Heart right ventricle (tissue), 16 donors: ENCODE data around the gene DNER. TPM values are rescaled to one million over a fixed set of nuclear protein-coding genes. Genes with fewer than 3 reads are reported as not detected.

Experiments
- ATAC-seq, 8 donors: fragments of 200-7000 bp; cut with Tn5 transposase; one replicate each; pipeline ENCODE4 v1.9.1; 2020; ENCODE audit warnings: mild to moderate bottlenecking in 8 of 8, moderate library complexity in 8 of 8, moderate number of reproducible peaks in 1 of 8
- DNase-seq, 2 donors: peaks; one replicate each; pipeline ENCODE4 v3.0.0-alpha.2; 2020
- H3K27ac ChIP-seq, 10 donors: fragments of 200-600 bp; sonication (generic) in 2 of 10; one replicate each; pipeline versions ENCODE4 v1.5.0 to v1.8.0; 2020 to 2022; ENCODE audit warnings: mild to moderate bottlenecking in 3 of 10
- H3K27me3 ChIP-seq, 7 donors: fragments of 200-600 bp; one replicate each; pipeline ENCODE4 v1.8.0; 2021 to 2022; ENCODE audit warnings: mild to moderate bottlenecking in 2 of 7
- H3K36me3 ChIP-seq, 9 donors: fragments of 200-600 bp; sonication (generic) in 1 of 9; one replicate each; pipeline versions ENCODE4 v1.5.0 to v1.8.0; 2020 to 2022; ENCODE audit warnings: mild to moderate bottlenecking in 2 of 9
- H3K4me1 ChIP-seq, 9 donors: fragments of 200-600 bp; sonication (generic) in 1 of 9; one replicate each; pipeline versions ENCODE4 v1.5.0 to v1.8.0; 2020 to 2022; ENCODE audit warnings: mild to moderate bottlenecking in 4 of 9
- H3K4me3 ChIP-seq, 10 donors: fragments of 200-600 bp; sonication (generic) in 2 of 10; one replicate each; pipeline versions ENCODE4 v1.5.0 to v1.8.0; 2020 to 2022; ENCODE audit warnings: mild to moderate bottlenecking in 7 of 10, moderate library complexity in 2 of 10
- H3K9me3 ChIP-seq, 11 donors: fragments of 200-600 bp in 10 of 11; sonication (generic) in 2 of 11; one replicate each; pipeline versions ENCODE4 v1.5.0 to v1.8.0; 2013 to 2022; ENCODE audit warnings: mild to moderate bottlenecking in 2 of 11, control low read depth in 1 of 11, moderate library complexity in 1 of 11
- WGBS, 2 donors: extraction: QIAGEN DNeasy Blood & Tissue Kit; methylation state at CpG; one replicate each; pipeline ENCODE4 v1.1.7; 2013; ENCODE audit warnings: inconsistent platforms in 1 of 2; 5-methylcytosine and 5-hydroxymethylcytosine counted together
- intact Hi-C, 10 donors: fragments of 100-400 bp; cut with DNase I; formaldehyde crosslinking; loops; one replicate each; pipeline versions ENCODE4 v1.11.1 to v1.14.2; 2022
- polyA plus RNA-seq, 2 donors: library from polyadenylated mRNA; stranded (reverse); fragments of 200-250 nt; gene quantifications; one replicate each; pipeline ENCODE4 v1.2.3, GENCODE V29; 2013
- total RNA-seq, 10 donors: library from RNA; stranded (reverse); fragmentation: NEBNext Ultra II Directional in 3 of 10; extraction: Animal tissue kit (Norgen Biotek cat#: 25700) in 3 of 10; gene quantifications; one replicate each; pipeline versions ENCODE4 v1.2.1 to v1.2.4, GENCODE V29; 2021 to 2023
- TF ChIP-seq, protein P1 (sequence below), 9 donors: fragments of 200-600 bp; sonication (generic) in 2 of 9; IDR thresholded peaks; one replicate each; pipeline versions ENCODE4 v1.5.0 to v1.8.0; 2021 to 2022; ENCODE audit warnings: antibody characterized with exemption in 9 of 9, mild to moderate bottlenecking in 5 of 9, moderate library complexity in 1 of 9
- donor health status: Arrhythmogenic right ventricular cardiomyopathy.
- donor health status: ischemic (EF 13 %, LVEDD 7.1; RV severe dilation, severe dysfunction).
- donor health status: healthy with polysubstance abuse.
- donor health status: DM: no; HTN: yes; CAD: no.
- donor health status: DM: no; HTN: no; CAD: no.
- donor health status: ischemic (EF 25% LVEDD 6.9; RV normal size, moderate dysfunction).
- donor health status: ischemic (EF 25% LVEDD 5.7; RV mildly dilated, moderate dysfunction).
- donor health status: healthy.
- donor health status: DM: yes; HTN: yes; CAD: no.
- donor health status: Ischemic cardiomyopathy.
- donor health status: ischemic (EF 35%, LVEDD 5.7; RV mildly dilated, moderate dysfunction).
- donor health status: nonischemic (EF 11% LVEDD 7.7; RV severe dilation, severe dysfunction).
- donor health status: DM: yes; HTN: yes; CAD: no.
- donor health status: PGD.
- donor health status: ischemic (EF 29% LVEDD 5.4; RV normal size, mild dysfunction).
- donor health status: nonischemic (EF 23%, LVEDD 6.1; RV moderate dilation, normal function).

DNER gene
- total and polyA plus RNA-seq, 12 donors: 0.13 to 1.8 (median 0.69) TPM; not detected in 2

DNA sequence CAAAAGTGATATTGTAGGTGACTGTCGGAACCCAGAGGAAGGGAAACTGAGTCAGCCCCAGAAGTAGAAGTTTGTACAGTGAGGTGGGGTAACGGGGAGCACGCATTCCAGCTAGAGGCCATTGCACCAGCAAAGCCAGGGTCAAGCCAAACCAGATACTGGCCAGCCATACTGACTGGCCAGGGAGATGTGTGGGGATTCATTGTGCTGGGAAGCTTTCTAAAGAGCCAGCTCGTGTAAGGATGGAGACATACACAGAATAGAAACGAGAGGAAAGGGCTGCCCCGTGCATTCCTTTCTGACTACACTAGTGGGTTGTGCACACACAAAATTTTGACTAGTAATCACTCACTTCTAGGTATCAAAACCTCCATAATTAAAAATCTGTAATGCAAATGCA is 268.0 kb downstream of the DNER start:
- no peaks in the 10 kb centered on the region for H3K9me3 ChIP-seq

DNA sequence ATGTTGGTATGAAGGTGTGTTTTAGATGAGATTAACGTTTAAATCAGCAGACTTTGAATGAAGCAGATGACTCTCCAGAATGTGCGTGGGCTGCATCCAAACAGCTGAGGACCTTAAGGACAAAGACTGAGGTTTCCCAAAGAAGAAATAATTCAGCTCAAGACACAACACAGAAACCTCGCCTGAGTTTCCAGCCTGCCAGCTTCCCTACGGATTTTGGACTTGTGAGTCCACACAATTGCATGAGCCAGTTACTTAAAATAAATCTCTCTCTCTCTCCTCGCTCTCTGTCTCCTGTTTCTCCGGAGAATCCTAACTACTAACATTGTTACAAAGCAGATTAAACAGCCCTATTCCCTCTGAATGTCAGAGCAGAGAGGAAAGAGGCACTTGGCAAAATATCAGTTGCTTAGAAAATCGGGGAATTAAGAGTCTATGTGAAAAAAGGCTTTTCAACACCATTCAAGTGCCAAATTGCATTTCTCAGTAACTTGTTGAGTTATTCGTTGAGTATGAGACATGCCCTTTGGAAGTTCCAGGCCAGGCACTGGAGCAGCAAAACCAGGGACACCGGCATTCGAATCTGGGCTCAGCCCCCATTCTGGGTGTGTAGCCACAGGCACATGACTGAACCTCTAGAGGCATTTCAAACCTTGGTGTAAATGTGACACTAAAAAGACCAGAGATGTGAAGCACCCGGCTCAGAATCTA is 268.7 kb downstream of the DNER start:
- H3K27me3 ChIP-seq: no peaks in the 10 kb centered on the region
- ATAC-seq (peak; percentile 64 to 85 (median 74)), DNase-seq (peak; percentile 23 to 30)
- H3K27ac ChIP-seq: peak overlapping the region; percentile 41 to 85 (median 75)
- H3K9me3 ChIP-seq: no peaks in the 10 kb centered on the region
- WGBS, 2 donors: 24 to 26% methylated on average over 11 of the region's 11 CpGs
- TF ChIP-seq, protein P1, sequence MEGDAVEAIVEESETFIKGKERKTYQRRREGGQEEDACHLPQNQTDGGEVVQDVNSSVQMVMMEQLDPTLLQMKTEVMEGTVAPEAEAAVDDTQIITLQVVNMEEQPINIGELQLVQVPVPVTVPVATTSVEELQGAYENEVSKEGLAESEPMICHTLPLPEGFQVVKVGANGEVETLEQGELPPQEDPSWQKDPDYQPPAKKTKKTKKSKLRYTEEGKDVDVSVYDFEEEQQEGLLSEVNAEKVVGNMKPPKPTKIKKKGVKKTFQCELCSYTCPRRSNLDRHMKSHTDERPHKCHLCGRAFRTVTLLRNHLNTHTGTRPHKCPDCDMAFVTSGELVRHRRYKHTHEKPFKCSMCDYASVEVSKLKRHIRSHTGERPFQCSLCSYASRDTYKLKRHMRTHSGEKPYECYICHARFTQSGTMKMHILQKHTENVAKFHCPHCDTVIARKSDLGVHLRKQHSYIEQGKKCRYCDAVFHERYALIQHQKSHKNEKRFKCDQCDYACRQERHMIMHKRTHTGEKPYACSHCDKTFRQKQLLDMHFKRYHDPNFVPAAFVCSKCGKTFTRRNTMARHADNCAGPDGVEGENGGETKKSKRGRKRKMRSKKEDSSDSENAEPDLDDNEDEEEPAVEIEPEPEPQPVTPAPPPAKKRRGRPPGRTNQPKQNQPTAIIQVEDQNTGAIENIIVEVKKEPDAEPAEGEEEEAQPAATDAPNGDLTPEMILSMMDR (IDR thresholded peaks at IDR 0.05): no peak
- no peaks in the 10 kb centered on the region for H3K36me3 ChIP-seq
- peaks cover 0 to 41% (median 18%) of the 10 kb centered on the region in 9 donors for H3K4me1 ChIP-seq
- peak overlapping the region in 3 of 10 donors; percentile 3 to 20 (median 14) for H3K4me3 ChIP-seq
- intact Hi-C loops: loop anchor here in 2 of 10 donors (5.0 kb wide), 2 partner anchors 127 to 142 kb away; no protein-coding TSS in a partner anchor

More for the DNA sequence above, 268.0 kb downstream of the DNER start:
- peak overlapping the region in 9 of 10 donors; percentile 41 to 85 (median 76) for H3K27ac ChIP-seq
- 74 to 80% methylated on average over 6 of the region's 6 CpGs for WGBS, 2 donors
- H3K36me3 ChIP-seq: no peaks in the 10 kb centered on the region
- DNase-seq (no peak), ATAC-seq (peak in 1 of 8 donors; percentile 26)
- no peaks in the 10 kb centered on the region for H3K27me3 ChIP-seq
- intact Hi-C loops: loop anchor here in 2 of 10 donors (5.0 kb wide), 2 partner anchors 126 to 141 kb away; no protein-coding TSS in a partner anchor
- peaks cover 0 to 41% (median 18%) of the 10 kb centered on the region in 9 donors for H3K4me1 ChIP-seq
- TF ChIP-seq, protein P1 (IDR thresholded peaks at IDR 0.05): no peak
- no peak overlapping the region for H3K4me3 ChIP-seq

DNA sequence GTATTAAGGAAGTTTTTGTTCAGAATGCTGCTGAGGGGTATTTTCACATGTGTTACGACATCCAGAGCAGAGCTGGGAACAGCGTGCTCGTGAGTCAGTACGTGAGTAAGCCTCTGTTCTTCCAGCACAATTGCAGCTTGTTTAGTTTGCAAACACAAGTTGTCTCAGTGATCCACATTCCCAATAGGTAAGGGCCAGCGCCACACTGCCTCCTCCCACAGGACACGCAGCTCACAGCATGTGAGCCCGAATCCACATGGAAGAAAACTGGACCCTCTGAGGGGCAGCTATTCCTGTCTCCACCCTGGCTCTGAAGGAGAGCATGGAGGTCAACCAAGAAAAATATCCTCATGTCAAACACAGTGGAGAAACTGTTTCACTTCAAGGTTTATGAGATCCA is 269.3 kb downstream of the DNER start:
- intact Hi-C loops: loop anchor here in 2 of 10 donors (5.0 kb wide), 2 partner anchors 127 to 142 kb away; no protein-coding TSS in a partner anchor
- DNase-seq: peak; percentile 18 to 40
- ATAC-seq: peak; percentile 73 to 92 (median 83)
- Histone ChIP-seq H3K4me3 (peak overlapping the region in 2 of 10 donors; percentile 14 to 20), H3K27ac (peak overlapping the region; percentile 41 to 85 (median 75)), H3K4me1 (peaks cover 0 to 41% (median 18%) of the 10 kb centered on the region in 9 donors), H3K27me3 (no peaks in the 10 kb centered on the region), H3K9me3 (no peaks in the 10 kb centered on the region), H3K36me3 (no peaks in the 10 kb centered on the region)
- TF ChIP-seq, protein P1 (IDR thresholded peaks at IDR 0.05): no peak
- WGBS, 2 donors: 61 to 64% methylated on average over 7 of the region's 7 CpGs

DNA sequence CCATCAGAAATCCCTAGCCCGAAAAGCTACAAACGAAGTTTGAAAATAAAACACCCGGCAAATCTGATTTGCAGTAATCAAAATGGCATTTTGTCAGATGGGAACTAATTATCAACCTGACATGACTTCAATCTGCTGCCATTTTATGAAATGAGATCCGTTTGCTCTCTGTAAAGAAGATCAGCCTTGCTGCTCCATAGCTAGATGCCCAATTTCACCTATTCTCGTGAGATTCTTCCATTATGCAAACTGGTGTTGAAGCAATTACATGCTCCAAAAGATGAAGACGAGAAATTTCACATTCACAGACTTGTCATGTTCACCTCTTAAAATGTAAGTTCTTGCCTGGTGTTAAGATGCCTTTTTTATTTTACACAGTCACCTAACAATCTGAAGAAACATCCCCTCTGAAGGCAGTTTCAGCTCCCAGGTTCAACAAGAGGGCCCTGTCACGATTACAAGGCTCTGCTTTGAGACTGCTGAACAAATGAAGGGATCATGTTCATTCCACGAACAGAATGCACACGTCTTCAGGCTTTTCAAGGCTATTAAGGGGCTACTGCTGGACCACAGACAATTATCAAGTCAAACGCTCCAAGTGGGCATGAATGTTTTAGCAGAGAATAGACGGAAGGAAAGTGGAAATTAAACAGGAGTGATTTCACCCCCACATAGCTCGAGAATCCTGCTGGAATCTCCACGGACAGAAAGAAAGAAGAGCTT is 270.6 kb downstream of the DNER start:
- H3K27me3 ChIP-seq: no peaks in the 10 kb centered on the region
- H3K4me1 ChIP-seq: peaks cover 0 to 41% (median 18%) of the 10 kb centered on the region in 9 donors
- no peak for DNase-seq
- TF ChIP-seq, protein P1 (IDR thresholded peaks at IDR 0.05): no peak
- H3K9me3 ChIP-seq: no peaks in the 10 kb centered on the region
- no peak overlapping the region for H3K4me3 ChIP-seq
- ATAC-seq: no peak
- intact Hi-C loops: no loop called here
- 64 to 68% methylated on average over 13 of the region's 13 CpGs for WGBS, 2 donors
- H3K27ac ChIP-seq: peak overlapping the region in 8 of 10 donors; percentile 16 to 85 (median 62)
- H3K36me3 ChIP-seq: no peaks in the 10 kb centered on the region
